Measurements from ENCODE around the gene PPP1R37. TPM values are rescaled to one million over a fixed set of nuclear protein-coding genes. Genes with fewer than 3 reads are reported as not detected.

PPP1R37 gene
- total and polyA plus RNA-seq, 2 donors (not counting 3 experiments of a cell fraction or from before 2014, with no cell fraction given), result 16.2 to 27.1 TPM

DNA sequence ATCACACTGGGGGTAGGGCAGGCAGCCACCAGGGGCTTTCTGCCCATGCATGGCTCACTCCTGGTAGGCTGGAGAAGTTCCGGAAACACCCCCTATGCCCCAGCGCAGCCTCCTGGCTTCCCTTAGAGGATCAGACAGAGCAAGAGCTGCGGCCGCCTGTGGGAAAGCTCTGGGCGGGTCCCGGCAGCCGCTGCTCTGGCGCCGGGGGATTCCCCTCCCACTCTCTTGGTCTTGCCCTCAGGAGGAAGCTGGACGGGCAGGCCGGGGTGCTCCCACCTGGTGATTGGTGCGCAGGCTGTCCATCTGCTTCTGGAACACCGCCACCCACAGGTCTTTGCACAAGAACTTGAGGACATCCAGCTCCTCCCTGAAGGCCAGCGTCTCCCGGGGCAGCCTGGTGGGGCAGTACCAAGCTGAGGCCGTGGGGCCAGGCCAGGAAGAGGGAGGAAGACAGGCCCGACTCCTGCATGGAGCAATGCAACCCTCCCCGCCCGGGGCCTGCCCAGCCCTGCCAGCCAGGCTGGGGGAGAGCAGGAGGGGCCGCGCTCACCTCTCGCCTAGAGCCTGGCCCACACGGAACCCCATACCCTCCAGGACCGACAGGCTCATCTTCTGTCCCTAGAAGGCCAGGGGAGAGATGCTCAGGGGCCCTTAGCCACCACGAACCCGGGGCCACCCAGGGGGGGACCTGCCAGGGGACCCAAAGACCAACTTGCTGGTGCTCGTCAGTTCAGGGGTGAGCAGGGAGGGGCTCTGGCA is 71.8 kb downstream of the PPP1R37 start:
- Histone ChIP-seq H3K79me2 (ENCODE audit: control insufficient read depth, insufficient read depth, low read length) (no peaks in the 10 kb centered on the region), H3K4me2 (ENCODE audit: insufficient read depth, low read length) (no peak overlapping the region), H3K27me3 (ENCODE audit: control insufficient read depth in 2 of 2, insufficient read depth in 2 of 2, low read length in 2 of 2) (no peaks in the 10 kb centered on the region), H3K4me1 (ENCODE audit: control insufficient read depth, extremely low read depth, insufficient read depth, low read length) (peaks cover 3% of the 10 kb centered on the region), H2AFZ (ENCODE audit: low read depth, low read length) (peak overlapping the region; percentile 50), H3K27ac (ENCODE audit: insufficient read depth, low read depth, low read length) (no peak overlapping the region), H3K9ac (replicated peaks; ENCODE audit: extremely low read depth, insufficient read depth, low read length) (no peak overlapping the region), H3K9me3 (replicated peaks; ENCODE audit: control insufficient read depth, insufficient read depth, low read length) (no peaks in the 10 kb centered on the region), H3K4me3 (replicated peaks in 1 of 3; ENCODE audit: insufficient read depth in 1 of 3, low read depth in 1 of 3, low read length in 3 of 3) (no peak overlapping the region), H3K36me3 (ENCODE audit: control insufficient read depth in 2 of 2, extremely low read depth in 1 of 2, insufficient read depth in 2 of 2, low read length in 2 of 2) (no peaks in the 10 kb centered on the region), H3K9me1 (replicated peaks; ENCODE audit: control insufficient read depth, extremely low read depth, insufficient read depth, low read length) (no peaks in the 10 kb centered on the region), H4K20me1 (replicated peaks; ENCODE audit: control insufficient read depth, extremely low read depth, insufficient read depth, low read length) (no peaks in the 10 kb centered on the region)
- CTCF ChIA-PET, result interaction anchor here (0.7 to 1.6 kb wide), 9 partner anchors 10 to 174 kb away, joined by 3 to 5 read pairs (median 4); no protein-coding TSS in a partner anchor
- DNase-seq (ENCODE audit: low read depth, low spot score) (peak; percentile 45), FAIRE-seq (peak; percentile 67)
- BruUV-seq (replicated peaks), result no TSS peak
- POLR2A ChIA-PET, result interaction anchor here (1.0 kb wide), 1 partner anchor 13 kb away, joined by 3 read pairs; the partner anchor contains the start of genes BLOC1S3 and TRAPPC6A
- no peak for TF ChIP-seq EZH2 (IDR thresholded peaks at IDR 0.05; ENCODE audit: borderline replicate concordance, low read depth, low read length, severe bottlenecking)
- TF ChIP-seq, protein P1, sequence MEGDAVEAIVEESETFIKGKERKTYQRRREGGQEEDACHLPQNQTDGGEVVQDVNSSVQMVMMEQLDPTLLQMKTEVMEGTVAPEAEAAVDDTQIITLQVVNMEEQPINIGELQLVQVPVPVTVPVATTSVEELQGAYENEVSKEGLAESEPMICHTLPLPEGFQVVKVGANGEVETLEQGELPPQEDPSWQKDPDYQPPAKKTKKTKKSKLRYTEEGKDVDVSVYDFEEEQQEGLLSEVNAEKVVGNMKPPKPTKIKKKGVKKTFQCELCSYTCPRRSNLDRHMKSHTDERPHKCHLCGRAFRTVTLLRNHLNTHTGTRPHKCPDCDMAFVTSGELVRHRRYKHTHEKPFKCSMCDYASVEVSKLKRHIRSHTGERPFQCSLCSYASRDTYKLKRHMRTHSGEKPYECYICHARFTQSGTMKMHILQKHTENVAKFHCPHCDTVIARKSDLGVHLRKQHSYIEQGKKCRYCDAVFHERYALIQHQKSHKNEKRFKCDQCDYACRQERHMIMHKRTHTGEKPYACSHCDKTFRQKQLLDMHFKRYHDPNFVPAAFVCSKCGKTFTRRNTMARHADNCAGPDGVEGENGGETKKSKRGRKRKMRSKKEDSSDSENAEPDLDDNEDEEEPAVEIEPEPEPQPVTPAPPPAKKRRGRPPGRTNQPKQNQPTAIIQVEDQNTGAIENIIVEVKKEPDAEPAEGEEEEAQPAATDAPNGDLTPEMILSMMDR (IDR thresholded peaks at IDR 0.05; ENCODE audit: extremely low read depth in 1 of 2, insufficient read depth in 1 of 2, low read depth in 1 of 2, low read length in 2 of 2), result peak in 1 of 2 donors; percentile 4
- intact Hi-C loops (cut with micrococcal nuclease), result no loop called here
- dilution Hi-C loops (cut with MboI; ENCODE audit: extremely low pct_ligation_motif_present, low sequenced_read_pairs), result no loop called here

GRCh38 chr19:45166723-45167252 is 73.8 kb downstream of the PPP1R37 start:
- POLR2A ChIA-PET, result no interaction called here
- Histone ChIP-seq H3K9me3 (replicated peaks; ENCODE audit: control insufficient read depth, insufficient read depth, low read length) (no peaks in the 10 kb centered on the region), H3K36me3 (ENCODE audit: control insufficient read depth in 2 of 2, extremely low read depth in 1 of 2, insufficient read depth in 2 of 2, low read length in 2 of 2) (no peaks in the 10 kb centered on the region), H3K9me1 (replicated peaks; ENCODE audit: control insufficient read depth, extremely low read depth, insufficient read depth, low read length) (no peaks in the 10 kb centered on the region), H4K20me1 (replicated peaks; ENCODE audit: control insufficient read depth, extremely low read depth, insufficient read depth, low read length) (no peaks in the 10 kb centered on the region), H3K27ac (ENCODE audit: insufficient read depth, low read depth, low read length) (no peak overlapping the region), H3K79me2 (ENCODE audit: control insufficient read depth, insufficient read depth, low read length) (no peaks in the 10 kb centered on the region), H3K4me1 (ENCODE audit: control insufficient read depth, extremely low read depth, insufficient read depth, low read length) (peaks cover 18% of the 10 kb centered on the region), H2AFZ (ENCODE audit: low read depth, low read length) (peak overlapping the region; percentile 2), H3K4me3 (replicated peaks in 1 of 3; ENCODE audit: insufficient read depth in 1 of 3, low read depth in 1 of 3, low read length in 3 of 3) (no peak overlapping the region), H3K27me3 (ENCODE audit: control insufficient read depth in 2 of 2, insufficient read depth in 2 of 2, low read length in 2 of 2) (no peaks in the 10 kb centered on the region), H3K9ac (replicated peaks; ENCODE audit: extremely low read depth, insufficient read depth, low read length) (no peak overlapping the region), H3K4me2 (ENCODE audit: insufficient read depth, low read length) (no peak overlapping the region)
- BruUV-seq (replicated peaks), result no TSS peak
- peak; percentile 37 for FAIRE-seq
- TF ChIP-seq FOS (IDR thresholded peaks at IDR 0.05; ENCODE audit: borderline replicate concordance, insufficient read depth, low read length) (no peak), MYC (IDR thresholded peaks at IDR 0.05; ENCODE audit: low read depth, low read length) (no peak), POLR2A (IDR thresholded peaks at IDR 0.05; ENCODE audit: low read depth, low read length) (no peak), EZH2 (IDR thresholded peaks at IDR 0.05; ENCODE audit: borderline replicate concordance, low read depth, low read length, severe bottlenecking) (no peak), GATA2 (IDR thresholded peaks at IDR 0.05; ENCODE audit: insufficient read depth, insufficient read length, low read depth, low read length) (no peak), JUN (IDR thresholded peaks at IDR 0.05; ENCODE audit: borderline replicate concordance, insufficient read depth, insufficient read length, low read depth) (no peak), POLR2AphosphoS5 (IDR thresholded peaks at IDR 0.05; ENCODE audit: insufficient read depth, low read depth, low read length) (no peak)
- TF ChIP-seq, protein P1 (IDR thresholded peaks at IDR 0.05; ENCODE audit: extremely low read depth in 1 of 2, insufficient read depth in 1 of 2, low read depth in 1 of 2, low read length in 2 of 2), result no peak
- TF ChIP-seq, protein P2, sequence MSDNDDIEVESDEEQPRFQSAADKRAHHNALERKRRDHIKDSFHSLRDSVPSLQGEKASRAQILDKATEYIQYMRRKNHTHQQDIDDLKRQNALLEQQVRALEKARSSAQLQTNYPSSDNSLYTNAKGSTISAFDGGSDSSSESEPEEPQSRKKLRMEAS (IDR thresholded peaks at IDR 0.05; ENCODE audit: insufficient read depth, insufficient read length), result no peak
- CTCF ChIA-PET, result interaction anchor here (0.7 to 1.9 kb wide), 5 partner anchors 11 to 20 kb away, joined by 3 to 8 read pairs (median 4); partner anchors contain the start of genes BLOC1S3 and TRAPPC6A
- no peak for DNase-seq (ENCODE audit: low read depth, low spot score)
- dilution Hi-C loops (cut with MboI; ENCODE audit: extremely low pct_ligation_motif_present, low sequenced_read_pairs) (no loop called here), intact Hi-C loops (cut with micrococcal nuclease) (no loop called here)

Data from endothelial cell of umbilical vein (primary cell).